Heart left ventricle (tissue), 16 donors: ENCODE data around the gene BANF1. TPM values are rescaled to one million over a fixed set of nuclear protein-coding genes. Genes with fewer than 3 reads are reported as not detected.

Source experiments
- ATAC-seq, 4 donors: fragments of 200-7000 bp; cut with Tn5 transposase; one replicate each; pipeline ENCODE4 v1.9.1; 2020 to 2022; ENCODE audit warnings: moderate library complexity in 4 of 4, mild to moderate bottlenecking in 3 of 4, moderate number of reproducible peaks in 1 of 4
- DNase-seq, 5 donors: peaks; one replicate each; pipeline ENCODE4 v3.0.0-alpha.2; 2020
- H3K27ac ChIP-seq, 12 donors: fragments of 200-600 bp; sonication (generic) in 4 of 12; one replicate each; pipeline versions ENCODE4 v1.5.0 to v1.8.0; 2016 to 2022; ENCODE audit warnings: mild to moderate bottlenecking in 2 of 12
- H3K27me3 ChIP-seq, 9 donors: fragments of 200-600 bp; sonication (generic) in 2 of 9; one replicate each; pipeline versions ENCODE4 v1.5.1 to v1.8.0; 2016 to 2022; ENCODE audit warnings: mild to moderate bottlenecking in 3 of 9
- H3K36me3 ChIP-seq, 9 donors: fragments of 200-600 bp; sonication (generic) in 2 of 9; one replicate each; pipeline versions ENCODE4 v1.5.0 to v1.8.0; 2018 to 2022; ENCODE audit warnings: mild to moderate bottlenecking in 2 of 9
- H3K4me1 ChIP-seq, 12 donors: fragments of 200-600 bp; sonication (generic) in 4 of 12; one replicate each; pipeline versions ENCODE4 v1.5.0 to v1.8.0; 2016 to 2022; ENCODE audit warnings: mild to moderate bottlenecking in 3 of 12
- H3K4me3 ChIP-seq, 12 donors: fragments of 200-600 bp; sonication (generic) in 4 of 12; one replicate each; pipeline versions ENCODE4 v1.5.0 to v1.8.0; 2017 to 2022; ENCODE audit warnings: mild to moderate bottlenecking in 9 of 12, moderate library complexity in 4 of 12
- H3K9me3 ChIP-seq, 12 donors: fragments of 200-600 bp; sonication (generic) in 4 of 12; one replicate each; pipeline versions ENCODE4 v1.5.0 to v1.8.0; 2016 to 2022; ENCODE audit warnings: mild to moderate bottlenecking in 1 of 12
- POLR2A ChIP-seq, 2 donors: fragments of 450-650 bp; IDR thresholded peaks; one replicate each; pipeline ENCODE4 v1.6.1; 2017; ENCODE audit warnings: antibody characterized with exemption in 2 of 2, mild to moderate bottlenecking in 2 of 2, moderate library complexity in 2 of 2
- WGBS, 4 donors: extraction: QIAGEN DNeasy Blood & Tissue Kit in 2 of 4; methylation state at CpG; one replicate each; pipeline versions ENCODE4 v1.1.5 to v1.1.7; 2013 to 2018; 5-methylcytosine and 5-hydroxymethylcytosine counted together
- intact Hi-C, 10 donors: fragments of 100-400 bp; cut with DNase I; formaldehyde crosslinking; loops; one replicate each; pipeline versions ENCODE4 v1.11.1 to v1.14.2; 2022
- polyA plus RNA-seq, 2 donors: library from polyadenylated mRNA; stranded (reverse); fragments of 200-250 nt; gene quantifications; one replicate each; pipeline ENCODE4 v1.2.3, GENCODE V29; 2013
- total RNA-seq, 9 donors: library from RNA; depleted of rRNA in 2 of 9; stranded (reverse); fragments of >200 nt in 2 of 9; fragmentation: NEBNext Ultra II Directional in 3 of 9; extraction: Animal tissue kit (Norgen Biotek cat#: 25700) in 3 of 9; gene quantifications; one replicate each; pipeline versions ENCODE4 v1.1.0 to v1.2.4, GENCODE V29; 2016 to 2023
- TF ChIP-seq, protein P1 (sequence below), 12 donors: fragments of 200-600 bp; sonication (generic) in 4 of 12; IDR thresholded peaks; one replicate each; pipeline versions ENCODE4 v1.5.0 to v1.8.0; 2018 to 2022; ENCODE audit warnings: antibody characterized with exemption in 12 of 12, mild to moderate bottlenecking in 5 of 12
- donor health status: ischemic (EF 13 %, LVEDD 7.1; RV severe dilation, severe dysfunction).
- donor health status: healthy with polysubstance abuse.
- donor health status: DM: no; HTN: yes; CAD: no.
- donor health status: DM: no; HTN: no; CAD: no.
- donor health status: ischemic (EF 25% LVEDD 6.9; RV normal size, moderate dysfunction).
- donor health status: ischemic (EF 25% LVEDD 5.7; RV mildly dilated, moderate dysfunction).
- donor health status: healthy.
- donor health status: DM: yes; HTN: yes; CAD: no.
- donor health status: ischemic (EF 35%, LVEDD 5.7; RV mildly dilated, moderate dysfunction).
- donor health status: nonischemic (EF 11% LVEDD 7.7; RV severe dilation, severe dysfunction).
- donor health status: DM: yes; HTN: yes; CAD: no.
- donor health status: PGD.
- donor health status: ischemic (EF 29% LVEDD 5.4; RV normal size, mild dysfunction).
- donor health status: nonischemic (EF 23%, LVEDD 6.1; RV moderate dilation, normal function).

BANF1 gene
- total and polyA plus RNA-seq, 11 donors, result 68.7 to 345 (median 199) TPM

DNA sequence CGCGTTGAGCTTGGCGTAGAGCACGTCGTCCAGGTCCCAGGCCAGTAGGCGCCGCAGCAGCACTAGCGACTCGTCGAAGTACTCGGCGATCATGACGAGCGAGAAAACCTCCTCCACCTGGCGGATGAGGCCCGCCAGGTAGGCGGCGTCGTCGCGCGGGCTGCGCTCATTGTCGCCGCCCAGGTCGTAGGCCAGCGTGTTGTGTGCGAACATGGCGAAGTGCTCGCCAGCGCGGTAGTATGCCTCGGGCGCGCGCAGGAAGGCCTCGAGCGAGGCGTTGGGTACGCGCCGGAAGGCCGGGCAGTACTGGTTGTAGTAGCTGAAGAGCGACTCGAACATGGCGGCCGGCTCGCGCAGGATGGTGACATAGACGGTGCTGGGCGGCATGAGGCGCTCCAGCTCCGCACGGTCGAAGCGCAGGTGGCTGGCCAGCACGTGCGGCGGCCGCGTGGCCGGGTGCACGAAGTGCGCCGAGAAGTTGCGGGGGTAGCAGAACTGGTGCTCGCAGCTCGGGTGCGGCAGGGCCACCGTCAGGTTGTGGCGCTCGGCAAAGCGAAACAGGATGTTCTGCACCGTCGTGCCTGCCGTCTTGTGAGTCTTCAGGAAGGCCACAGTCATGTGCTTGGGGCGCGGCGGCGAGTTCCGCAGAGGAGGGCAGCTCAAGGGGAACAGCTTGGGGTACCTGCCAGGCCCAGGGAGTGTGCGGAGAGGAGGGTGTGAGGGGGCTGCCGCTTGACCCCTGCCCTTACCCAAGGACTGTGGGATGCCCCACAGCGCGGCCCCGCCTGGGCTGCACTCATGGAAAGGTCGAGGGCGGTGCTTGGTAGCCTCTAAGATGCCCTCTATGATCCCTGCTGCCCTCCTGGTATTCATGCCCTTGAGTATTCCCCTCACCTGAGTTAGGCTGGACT lies 40.9 kb downstream of the BANF1 start:
- no peak overlapping the region for H3K27ac ChIP-seq
- intact Hi-C loops, result no loop called here
- no peak overlapping the region for H3K4me3 ChIP-seq
- no peak for ATAC-seq
- 96 to 97% (median 97%) methylated on average over 88 of the region's 88 CpGs for WGBS, 4 donors
- H3K4me1 ChIP-seq, result peaks cover 0 to 20% (median 4%) of the 10 kb centered on the region in 12 donors
- H3K27me3 ChIP-seq, result peaks cover 0 to 11% (median 0%) of the 10 kb centered on the region in 9 donors
- no peaks in the 10 kb centered on the region for H3K36me3 ChIP-seq
- no peaks in the 10 kb centered on the region for H3K9me3 ChIP-seq
- DNase-seq, result no peak
- TF ChIP-seq POLR2A (IDR thresholded peaks at IDR 0.05), result no peak
- TF ChIP-seq, protein P1, sequence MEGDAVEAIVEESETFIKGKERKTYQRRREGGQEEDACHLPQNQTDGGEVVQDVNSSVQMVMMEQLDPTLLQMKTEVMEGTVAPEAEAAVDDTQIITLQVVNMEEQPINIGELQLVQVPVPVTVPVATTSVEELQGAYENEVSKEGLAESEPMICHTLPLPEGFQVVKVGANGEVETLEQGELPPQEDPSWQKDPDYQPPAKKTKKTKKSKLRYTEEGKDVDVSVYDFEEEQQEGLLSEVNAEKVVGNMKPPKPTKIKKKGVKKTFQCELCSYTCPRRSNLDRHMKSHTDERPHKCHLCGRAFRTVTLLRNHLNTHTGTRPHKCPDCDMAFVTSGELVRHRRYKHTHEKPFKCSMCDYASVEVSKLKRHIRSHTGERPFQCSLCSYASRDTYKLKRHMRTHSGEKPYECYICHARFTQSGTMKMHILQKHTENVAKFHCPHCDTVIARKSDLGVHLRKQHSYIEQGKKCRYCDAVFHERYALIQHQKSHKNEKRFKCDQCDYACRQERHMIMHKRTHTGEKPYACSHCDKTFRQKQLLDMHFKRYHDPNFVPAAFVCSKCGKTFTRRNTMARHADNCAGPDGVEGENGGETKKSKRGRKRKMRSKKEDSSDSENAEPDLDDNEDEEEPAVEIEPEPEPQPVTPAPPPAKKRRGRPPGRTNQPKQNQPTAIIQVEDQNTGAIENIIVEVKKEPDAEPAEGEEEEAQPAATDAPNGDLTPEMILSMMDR (IDR thresholded peaks at IDR 0.05), result no peak

DNA sequence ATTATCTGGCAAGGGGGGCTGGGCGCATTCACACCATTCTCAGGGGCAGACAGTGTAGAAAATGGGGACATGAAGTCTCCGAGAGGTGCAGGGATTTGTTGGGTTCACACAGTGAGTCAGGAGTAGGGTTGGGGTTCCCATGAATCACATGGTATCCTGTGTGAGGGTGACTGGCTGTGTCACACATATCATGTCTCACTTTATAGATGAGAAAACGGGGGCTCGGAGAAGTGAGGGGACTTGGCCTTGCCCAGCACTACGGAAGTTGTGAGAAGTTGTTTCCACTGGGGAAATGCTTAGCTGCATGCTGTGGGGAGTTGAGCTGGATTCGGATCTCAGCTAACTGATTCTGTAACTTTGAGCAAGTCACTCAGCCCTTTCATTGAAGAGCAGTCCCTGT lies 42.5 kb downstream of the BANF1 start:
- no peak overlapping the region for H3K27ac ChIP-seq
- no peak for TF ChIP-seq POLR2A (IDR thresholded peaks at IDR 0.05)
- TF ChIP-seq, protein P1 (IDR thresholded peaks at IDR 0.05), result no peak
- 59 to 72% (median 62%) methylated on average over 6 of the region's 6 CpGs for WGBS, 4 donors
- H3K9me3 ChIP-seq, result no peaks in the 10 kb centered on the region
- H3K27me3 ChIP-seq, result peaks cover 0 to 20% (median 5%) of the 10 kb centered on the region in 9 donors
- H3K4me1 ChIP-seq, result peaks cover 0 to 28% (median 5%) of the 10 kb centered on the region in 12 donors
- intact Hi-C loops, result no loop called here
- H3K36me3 ChIP-seq, result no peaks in the 10 kb centered on the region
- DNase-seq (no peak), ATAC-seq (no peak)
- no peak overlapping the region for H3K4me3 ChIP-seq

DNA sequence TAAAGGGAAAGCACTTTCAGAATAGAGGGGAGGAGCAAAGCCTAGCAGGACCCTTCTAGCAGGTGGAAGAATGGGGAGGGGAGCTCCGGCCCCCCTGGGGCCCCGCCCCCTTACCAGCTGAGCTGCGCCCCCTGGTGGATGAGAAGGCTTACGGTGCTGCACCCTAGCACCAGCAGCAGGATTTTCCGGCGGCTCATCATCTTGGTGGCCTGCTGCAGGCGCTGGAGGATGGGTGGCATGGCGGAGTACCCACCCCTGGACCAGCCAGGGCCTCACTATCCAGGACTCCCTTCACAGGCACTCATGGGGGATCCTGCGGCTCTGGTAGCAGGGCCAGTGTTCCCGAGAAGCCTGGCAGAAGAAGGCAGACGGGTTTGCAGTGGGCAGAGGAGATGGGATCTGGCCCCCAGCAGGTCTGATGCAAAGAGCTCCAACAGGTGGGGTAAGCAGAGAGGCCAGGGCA lies 42.9 kb downstream of the BANF1 start:
- no peak overlapping the region for H3K27ac ChIP-seq
- H3K27me3 ChIP-seq, result peaks cover 0 to 20% (median 5%) of the 10 kb centered on the region in 9 donors
- peaks cover 0 to 28% (median 5%) of the 10 kb centered on the region in 12 donors for H3K4me1 ChIP-seq
- no peak overlapping the region for H3K4me3 ChIP-seq
- H3K9me3 ChIP-seq, result no peaks in the 10 kb centered on the region
- intact Hi-C loops, result no loop called here
- peak; percentile 45 to 75 (median 66) for ATAC-seq
- H3K36me3 ChIP-seq, result no peaks in the 10 kb centered on the region
- DNase-seq, result peak; percentile 63 to 88 (median 75)
- WGBS, 4 donors, result 5 to 19% (median 15%) methylated on average over 4 to 11 of the region's 11 CpGs
- TF ChIP-seq POLR2A (IDR thresholded peaks at IDR 0.05), result no peak
- TF ChIP-seq, protein P1 (IDR thresholded peaks at IDR 0.05), result peak; percentile 76 to 95 (median 92)

DNA sequence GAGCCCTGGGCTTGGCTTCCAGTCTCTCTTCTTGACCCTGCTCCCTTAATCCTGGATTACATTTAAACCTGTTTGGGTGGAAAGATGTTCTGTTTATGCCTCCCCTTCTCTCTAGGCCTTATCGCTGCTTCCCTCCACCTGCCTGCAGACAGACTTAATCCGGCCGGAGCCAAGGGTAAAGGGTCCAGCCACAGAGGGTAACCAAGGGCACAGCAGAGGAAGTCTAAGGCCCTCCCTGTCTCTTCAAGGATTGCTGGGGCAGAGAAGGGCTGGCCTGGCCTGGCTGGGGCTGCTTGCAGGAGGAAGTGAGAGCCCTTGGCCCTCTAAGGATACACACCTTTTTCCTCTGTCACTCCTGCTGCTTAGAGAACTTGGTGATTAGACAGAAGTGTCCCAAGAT lies 44.6 kb downstream of the BANF1 start:
- peak overlapping the region in 3 of 12 donors; percentile 29 to 66 (median 43) for H3K27ac ChIP-seq

More for the DNA sequence above, 44.6 kb downstream of the BANF1 start:
- intact Hi-C loops, result no loop called here
- WGBS, 4 donors, result 86 to 97% (median 93%) methylated on average over 3 of the region's 3 CpGs
- Histone ChIP-seq H3K9me3 (no peaks in the 10 kb centered on the region), H3K4me1 (peaks cover 0 to 37% (median 12%) of the 10 kb centered on the region in 12 donors), H3K4me3 (no peak overlapping the region), H3K27me3 (peaks cover 0 to 20% (median 5%) of the 10 kb centered on the region in 9 donors), H3K36me3 (no peaks in the 10 kb centered on the region)
- ATAC-seq, result no peak
- no peak for TF ChIP-seq POLR2A (IDR thresholded peaks at IDR 0.05)
- DNase-seq, result no peak
